ENCODE measurements around the gene UGP2.

The UGP2 gene

DNA sequence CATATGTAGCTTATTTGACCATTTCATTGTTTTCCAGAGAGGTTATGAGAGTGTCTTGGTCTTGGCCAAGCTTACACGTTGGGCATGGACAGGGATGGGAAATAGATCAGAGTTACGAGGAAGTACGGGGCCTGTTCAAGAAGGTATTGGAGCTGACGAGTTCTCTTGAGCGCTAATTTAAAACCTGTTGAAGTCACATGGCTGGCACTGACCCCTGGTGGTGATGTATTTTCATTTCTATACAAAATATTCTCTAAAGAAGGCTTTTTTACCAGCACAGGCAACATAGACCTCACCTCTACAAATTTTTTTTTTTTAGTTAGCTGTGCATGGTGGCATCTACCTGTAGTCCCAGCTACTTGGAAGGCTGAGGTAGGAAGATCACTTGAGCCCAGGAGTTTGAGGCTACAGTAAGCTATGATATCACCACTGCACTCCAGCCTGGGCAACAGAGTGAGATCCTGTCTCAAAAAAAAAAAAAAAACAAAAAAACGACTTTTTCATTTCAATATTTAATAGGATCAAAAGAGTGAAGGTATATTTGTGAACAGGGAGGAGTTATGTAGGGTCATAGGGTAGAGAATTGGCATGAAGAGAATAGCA lies 19.6 kb downstream of the UGP2 start:
- TF ChIP-seq RAD21 (IDR thresholded peaks at IDR 0.05; ENCODE audit: low read depth) (peak; percentile 70), CREB1 (IDR thresholded peaks at IDR 0.05; ENCODE audit: low read depth) (no peak), TCF12 (IDR thresholded peaks at IDR 0.05; ENCODE audit: low read depth) (no peak)
- TF ChIP-seq, protein P1, sequence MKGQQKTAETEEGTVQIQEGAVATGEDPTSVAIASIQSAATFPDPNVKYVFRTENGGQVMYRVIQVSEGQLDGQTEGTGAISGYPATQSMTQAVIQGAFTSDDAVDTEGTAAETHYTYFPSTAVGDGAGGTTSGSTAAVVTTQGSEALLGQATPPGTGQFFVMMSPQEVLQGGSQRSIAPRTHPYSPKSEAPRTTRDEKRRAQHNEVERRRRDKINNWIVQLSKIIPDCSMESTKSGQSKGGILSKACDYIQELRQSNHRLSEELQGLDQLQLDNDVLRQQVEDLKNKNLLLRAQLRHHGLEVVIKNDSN (IDR thresholded peaks at IDR 0.05): 0 out of 2 replicates have a peak, but pooled peaks have one; percentile 16

DNA sequence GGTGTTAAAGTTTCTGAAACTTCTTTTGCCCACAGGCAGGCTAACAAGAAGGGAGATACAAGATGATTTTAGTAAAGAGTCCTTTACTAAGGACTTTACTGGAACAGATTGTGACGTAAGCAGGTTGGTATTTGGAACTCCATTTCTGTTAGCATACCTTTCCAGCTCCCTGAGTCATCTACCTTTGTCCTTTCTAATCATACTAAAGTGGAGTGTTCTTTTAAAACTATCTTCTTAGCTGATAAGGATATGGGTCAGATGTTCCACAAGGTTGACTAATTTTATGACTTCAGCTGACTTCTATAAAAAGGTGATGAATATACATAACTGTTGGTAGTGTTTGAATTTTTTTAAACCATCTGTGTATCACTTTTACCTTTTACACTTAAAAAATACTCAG lies 21.1 kb downstream of the UGP2 start:
- TF ChIP-seq TEAD4 (IDR thresholded peaks at IDR 0.05) (peak; percentile 39; the same call in 1 of the 2 replicates), NFIC (IDR thresholded peaks at IDR 0.05) (no peak), TAF1 (IDR thresholded peaks at IDR 0.05; ENCODE audit: low read depth) (no peak), CEBPB (IDR thresholded peaks at IDR 0.05) (no peak)

DNA sequence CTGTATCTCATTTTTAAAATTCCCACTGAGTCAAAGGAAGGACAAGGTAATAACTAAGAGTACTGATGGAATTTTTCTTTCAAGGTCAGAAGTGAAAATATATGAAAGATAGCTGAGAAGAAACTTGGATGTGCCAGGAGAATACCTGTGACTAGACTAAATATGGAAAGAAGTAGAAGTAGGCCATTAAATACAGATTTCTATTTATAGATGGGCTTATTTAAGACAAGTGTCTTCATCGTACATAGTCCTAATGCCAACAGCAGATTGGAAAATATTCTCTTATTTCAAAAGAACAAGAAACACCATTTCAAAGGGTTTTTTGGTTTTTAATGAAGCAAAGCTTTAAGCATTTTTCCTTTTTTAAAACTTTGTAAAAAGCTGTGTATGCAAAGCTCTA lies 22.0 kb downstream of the UGP2 start:
- TF ChIP-seq, protein P1 (IDR thresholded peaks at IDR 0.05): no peak
- TF ChIP-seq EP300 (IDR thresholded peaks at IDR 0.05; ENCODE audit: borderline replicate concordance): no peak
- TF ChIP-seq CEBPB (IDR thresholded peaks at IDR 0.05): no peak
- TF ChIP-seq, protein P2, sequence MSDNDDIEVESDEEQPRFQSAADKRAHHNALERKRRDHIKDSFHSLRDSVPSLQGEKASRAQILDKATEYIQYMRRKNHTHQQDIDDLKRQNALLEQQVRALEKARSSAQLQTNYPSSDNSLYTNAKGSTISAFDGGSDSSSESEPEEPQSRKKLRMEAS (IDR thresholded peaks at IDR 0.05): no peak
- TF ChIP-seq TCF12 (IDR thresholded peaks at IDR 0.05; ENCODE audit: low read depth): no peak
- TF ChIP-seq, protein P3, sequence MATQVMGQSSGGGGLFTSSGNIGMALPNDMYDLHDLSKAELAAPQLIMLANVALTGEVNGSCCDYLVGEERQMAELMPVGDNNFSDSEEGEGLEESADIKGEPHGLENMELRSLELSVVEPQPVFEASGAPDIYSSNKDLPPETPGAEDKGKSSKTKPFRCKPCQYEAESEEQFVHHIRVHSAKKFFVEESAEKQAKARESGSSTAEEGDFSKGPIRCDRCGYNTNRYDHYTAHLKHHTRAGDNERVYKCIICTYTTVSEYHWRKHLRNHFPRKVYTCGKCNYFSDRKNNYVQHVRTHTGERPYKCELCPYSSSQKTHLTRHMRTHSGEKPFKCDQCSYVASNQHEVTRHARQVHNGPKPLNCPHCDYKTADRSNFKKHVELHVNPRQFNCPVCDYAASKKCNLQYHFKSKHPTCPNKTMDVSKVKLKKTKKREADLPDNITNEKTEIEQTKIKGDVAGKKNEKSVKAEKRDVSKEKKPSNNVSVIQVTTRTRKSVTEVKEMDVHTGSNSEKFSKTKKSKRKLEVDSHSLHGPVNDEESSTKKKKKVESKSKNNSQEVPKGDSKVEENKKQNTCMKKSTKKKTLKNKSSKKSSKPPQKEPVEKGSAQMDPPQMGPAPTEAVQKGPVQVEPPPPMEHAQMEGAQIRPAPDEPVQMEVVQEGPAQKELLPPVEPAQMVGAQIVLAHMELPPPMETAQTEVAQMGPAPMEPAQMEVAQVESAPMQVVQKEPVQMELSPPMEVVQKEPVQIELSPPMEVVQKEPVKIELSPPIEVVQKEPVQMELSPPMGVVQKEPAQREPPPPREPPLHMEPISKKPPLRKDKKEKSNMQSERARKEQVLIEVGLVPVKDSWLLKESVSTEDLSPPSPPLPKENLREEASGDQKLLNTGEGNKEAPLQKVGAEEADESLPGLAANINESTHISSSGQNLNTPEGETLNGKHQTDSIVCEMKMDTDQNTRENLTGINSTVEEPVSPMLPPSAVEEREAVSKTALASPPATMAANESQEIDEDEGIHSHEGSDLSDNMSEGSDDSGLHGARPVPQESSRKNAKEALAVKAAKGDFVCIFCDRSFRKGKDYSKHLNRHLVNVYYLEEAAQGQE (IDR thresholded peaks at IDR 0.05; ENCODE audit: low read depth): no peak

DNA sequence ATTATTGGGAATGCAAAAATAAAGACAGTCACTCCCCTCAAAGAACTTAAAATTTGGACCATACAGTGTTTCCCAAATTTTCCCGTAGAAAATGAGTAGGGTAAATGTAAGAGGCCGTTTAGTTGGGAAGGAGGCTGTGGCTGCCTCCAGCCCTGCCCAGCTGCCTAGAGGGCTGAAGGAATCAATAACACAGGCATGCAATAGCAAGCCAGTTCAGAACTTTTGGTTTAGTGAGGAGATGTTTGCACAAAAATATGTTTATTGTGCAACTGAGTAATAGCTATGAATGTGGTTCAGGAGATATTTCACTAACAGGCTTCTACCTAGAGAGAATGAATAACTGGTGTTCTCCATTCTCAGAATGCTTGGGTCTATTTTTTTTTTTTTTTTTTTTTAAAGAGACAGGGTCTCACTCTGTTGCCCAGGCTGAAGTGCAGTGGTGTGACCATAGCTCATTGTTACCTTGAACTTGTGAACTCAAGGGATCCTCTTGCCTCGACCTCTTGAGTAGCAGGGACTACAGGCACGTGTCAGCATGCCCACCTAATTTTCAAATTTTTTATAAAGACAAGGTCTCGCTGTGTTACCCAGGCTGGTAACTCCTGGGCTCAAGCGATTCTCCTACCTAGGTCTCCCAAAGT lies 23.6 kb downstream of the UGP2 start:
- no peak for TF ChIP-seq RAD21 (IDR thresholded peaks at IDR 0.05; ENCODE audit: low read depth)
- TF ChIP-seq YY1 (IDR thresholded peaks at IDR 0.05; ENCODE audit: low read depth): no peak
- TF ChIP-seq EGR1 (IDR thresholded peaks at IDR 0.05): no peak
- no peak for TF ChIP-seq NFIC (IDR thresholded peaks at IDR 0.05)
- TF ChIP-seq FOXM1 (IDR thresholded peaks at IDR 0.05; ENCODE audit: borderline replicate concordance, low read depth): no peak
- no peak for TF ChIP-seq CEBPB (IDR thresholded peaks at IDR 0.05)
- TF ChIP-seq, protein P2 (IDR thresholded peaks at IDR 0.05): no peak
- TF ChIP-seq TEAD4 (IDR thresholded peaks at IDR 0.05): no peak
- TF ChIP-seq CREB1 (IDR thresholded peaks at IDR 0.05; ENCODE audit: low read depth): no peak
- TF ChIP-seq, protein P3 (IDR thresholded peaks at IDR 0.05; ENCODE audit: low read depth): no peak
- no peak for TF ChIP-seq EP300 (IDR thresholded peaks at IDR 0.05; ENCODE audit: borderline replicate concordance)
- TF ChIP-seq TAF1 (IDR thresholded peaks at IDR 0.05; ENCODE audit: low read depth): no peak
- no peak for TF ChIP-seq TCF12 (IDR thresholded peaks at IDR 0.05; ENCODE audit: low read depth)
- TF ChIP-seq, protein P1 (IDR thresholded peaks at IDR 0.05): no peak
- TF ChIP-seq ZBTB7A (IDR thresholded peaks at IDR 0.05; ENCODE audit: low read depth): no peak

DNA sequence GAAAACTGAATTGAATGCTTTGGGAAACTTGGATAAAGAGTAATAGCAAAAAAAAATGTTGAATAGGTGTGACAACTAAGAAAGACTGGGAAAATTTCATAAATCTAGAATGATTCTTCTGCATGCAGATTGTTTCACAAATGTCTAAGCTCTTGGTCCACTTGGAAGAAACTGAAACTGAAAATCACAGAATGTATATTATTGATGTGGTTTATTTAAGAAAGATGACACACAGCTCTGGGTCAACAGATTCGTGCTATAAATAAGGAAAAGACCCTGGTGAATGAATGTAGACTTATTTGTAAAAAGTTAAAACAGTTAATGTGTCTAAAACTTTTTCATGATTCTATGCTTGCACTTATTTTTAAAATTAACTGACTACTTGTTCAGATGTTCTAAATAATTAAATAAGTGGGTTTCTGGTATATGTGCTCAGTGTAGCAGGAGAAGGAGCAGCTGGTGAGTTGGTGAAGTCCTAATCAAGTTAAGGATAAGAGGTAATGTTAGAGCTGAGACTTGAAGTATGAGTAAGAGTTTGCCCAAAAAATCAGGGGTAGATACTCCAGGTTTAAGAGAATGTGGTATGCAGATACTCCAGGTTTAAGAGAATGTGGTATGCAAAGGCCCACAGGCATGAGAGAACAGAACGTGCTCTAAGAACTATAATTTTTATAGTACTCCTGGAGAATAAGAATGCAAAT lies 24.5 kb downstream of the UGP2 start:
- TF ChIP-seq, protein P2 (IDR thresholded peaks at IDR 0.05): no peak
- TF ChIP-seq RAD21 (IDR thresholded peaks at IDR 0.05; ENCODE audit: low read depth) (no peak), NFIC (IDR thresholded peaks at IDR 0.05) (no peak), EP300 (IDR thresholded peaks at IDR 0.05; ENCODE audit: borderline replicate concordance) (no peak), CREB1 (IDR thresholded peaks at IDR 0.05; ENCODE audit: low read depth) (no peak), EGR1 (IDR thresholded peaks at IDR 0.05) (no peak), TAF1 (IDR thresholded peaks at IDR 0.05; ENCODE audit: low read depth) (no peak), TCF12 (IDR thresholded peaks at IDR 0.05; ENCODE audit: low read depth) (no peak), CEBPB (IDR thresholded peaks at IDR 0.05) (no peak), YY1 (IDR thresholded peaks at IDR 0.05; ENCODE audit: low read depth) (no peak), ZBTB7A (IDR thresholded peaks at IDR 0.05; ENCODE audit: low read depth) (no peak), TEAD4 (IDR thresholded peaks at IDR 0.05) (no peak), FOXM1 (IDR thresholded peaks at IDR 0.05; ENCODE audit: borderline replicate concordance, low read depth) (no peak)
- TF ChIP-seq, protein P3 (IDR thresholded peaks at IDR 0.05; ENCODE audit: low read depth): no peak
- TF ChIP-seq, protein P1 (IDR thresholded peaks at IDR 0.05): no peak

Measured in Ishikawa (cell line).